Measurements from ENCODE around the gene GM2A. TPM values are rescaled to one million over a fixed set of nuclear protein-coding genes. Genes with fewer than 3 reads are reported as not detected.
A peak's percentile ranks its signal among the peaks of the same experiment; 100 is the strongest.

Gene GM2A
- 25.2 TPM for polyA plus RNA-seq (2013, experiment 1 of 2)
- polyA plus RNA-seq (2013, experiment 2 of 2): 25.0 TPM

DNA sequence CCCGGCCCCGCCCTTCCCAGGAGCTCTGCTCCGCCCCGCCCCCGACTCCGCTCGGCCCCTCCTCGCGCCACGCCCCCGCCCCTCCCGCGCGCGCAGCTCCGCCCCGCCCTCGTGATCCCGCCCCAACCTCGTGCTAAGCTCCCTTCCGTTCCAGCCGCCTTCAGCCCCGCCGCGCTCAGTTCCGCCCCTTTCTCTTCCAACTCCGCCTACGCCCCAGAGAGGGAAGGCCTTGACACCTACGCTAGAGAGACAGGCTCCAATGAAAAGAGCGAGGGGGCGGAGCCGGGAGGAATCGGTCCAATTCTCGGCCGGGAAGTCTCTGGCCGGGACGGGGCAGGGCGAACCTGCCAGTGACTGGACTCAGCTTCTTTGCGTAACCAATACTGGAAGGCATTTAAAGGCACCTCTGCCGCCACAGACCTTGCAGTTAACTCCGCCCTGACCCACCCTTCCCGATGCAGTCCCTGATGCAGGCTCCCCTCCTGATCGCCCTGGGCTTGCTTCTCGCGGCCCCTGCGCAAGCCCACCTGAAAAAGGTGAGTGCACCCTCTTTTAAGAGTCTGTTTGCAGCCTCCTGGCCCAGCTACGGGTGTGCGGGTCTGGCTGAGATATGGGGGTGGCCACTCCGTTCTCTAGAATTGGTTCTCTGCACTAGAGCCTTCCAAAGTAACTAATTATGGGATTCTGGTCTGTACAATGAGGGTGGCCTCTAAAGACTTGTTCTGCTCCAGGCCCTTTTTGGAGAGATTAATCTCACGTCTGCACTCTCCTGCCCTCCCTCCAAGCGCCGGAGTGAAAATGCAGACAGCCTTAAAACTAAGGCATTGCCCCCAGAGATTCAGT is at the start of gene GM2A:
TSS of gene GM2A (plus strand) at position 424 of the 843 bp plus-strand sequence. CDS start at position 456, 32 bp downstream.
- Histone ChIP-seq H3K4me1 (ENCODE audit: control insufficient read depth, insufficient read depth, low read length, poor library complexity, severe bottlenecking) (peaks cover 8% of the 10 kb centered on the region), H3K4me3 (ENCODE audit: extremely low read depth, insufficient read depth, low read length, poor library complexity, severe bottlenecking) (peak within 1 kb of the TSS; percentile 59), H3K27ac (ENCODE audit: low read depth, low read length, severe bottlenecking) (peak within 1 kb of the TSS; percentile 30), H3K9me3 (ENCODE audit: control insufficient read depth, low read length) (no peaks in the 10 kb centered on the region), H3K36me3 (ENCODE audit: control insufficient read depth, insufficient read depth, low read length) (no peaks in the 10 kb centered on the region)
- WGBS, 2 experiments (ENCODE audit: insufficient coverage in 2 of 2): 2% methylated on average over 19 to 33 of the region's 52 CpGs

- H3K4me1 ChIP-seq (ENCODE audit: control insufficient read depth, insufficient read depth, low read length, poor library complexity, severe bottlenecking): peaks cover 10% of the 10 kb centered on the region
- no peaks in the 10 kb centered on the region for H3K36me3 ChIP-seq (ENCODE audit: control insufficient read depth, insufficient read depth, low read length)
- WGBS, 2 experiments (ENCODE audit: insufficient coverage in 2 of 2): no CpG with 5 or more reads among the region's 5 CpGs
- H3K4me3 ChIP-seq (ENCODE audit: extremely low read depth, insufficient read depth, low read length, poor library complexity, severe bottlenecking): no peak overlapping the region
- no peaks in the 10 kb centered on the region for H3K9me3 ChIP-seq (ENCODE audit: control insufficient read depth, low read length)
- H3K27ac ChIP-seq (ENCODE audit: low read depth, low read length, severe bottlenecking): no peak overlapping the region
These were observed 48.9 kb upstream of the GM2A start for GRCh38 chr5:151204051-151204450.

DNA sequence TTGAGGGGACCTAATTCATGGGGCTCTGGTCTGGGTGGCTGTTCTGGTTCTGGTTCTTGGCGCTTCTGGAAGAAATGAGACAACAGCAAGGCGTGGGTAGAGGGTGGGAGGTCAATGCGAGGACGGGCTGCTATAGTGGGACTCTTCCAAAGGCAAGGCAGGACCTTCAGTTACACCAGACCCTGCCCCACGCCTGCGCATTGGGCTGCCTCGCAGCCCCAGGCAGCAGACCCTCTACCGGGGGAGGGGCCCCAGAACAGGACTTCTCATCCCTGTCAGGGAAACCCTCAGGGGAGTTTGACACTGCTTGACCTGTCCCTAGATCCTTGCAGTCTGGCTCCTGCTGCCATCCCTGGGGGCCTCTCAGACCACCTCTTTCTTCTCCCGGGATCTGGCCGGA is 47.6 kb upstream of the GM2A start:
- 86 to 89% methylated on average over 8 to 10 of the region's 10 CpGs for WGBS, 2 experiments (ENCODE audit: insufficient coverage in 2 of 2)
- Histone ChIP-seq H3K4me3 (ENCODE audit: extremely low read depth, insufficient read depth, low read length, poor library complexity, severe bottlenecking) (no peak overlapping the region), H3K36me3 (ENCODE audit: control insufficient read depth, insufficient read depth, low read length) (no peaks in the 10 kb centered on the region), H3K4me1 (ENCODE audit: control insufficient read depth, insufficient read depth, low read length, poor library complexity, severe bottlenecking) (peaks cover 10% of the 10 kb centered on the region), H3K9me3 (ENCODE audit: control insufficient read depth, low read length) (no peaks in the 10 kb centered on the region), H3K27ac (ENCODE audit: low read depth, low read length, severe bottlenecking) (no peak overlapping the region)

DNA sequence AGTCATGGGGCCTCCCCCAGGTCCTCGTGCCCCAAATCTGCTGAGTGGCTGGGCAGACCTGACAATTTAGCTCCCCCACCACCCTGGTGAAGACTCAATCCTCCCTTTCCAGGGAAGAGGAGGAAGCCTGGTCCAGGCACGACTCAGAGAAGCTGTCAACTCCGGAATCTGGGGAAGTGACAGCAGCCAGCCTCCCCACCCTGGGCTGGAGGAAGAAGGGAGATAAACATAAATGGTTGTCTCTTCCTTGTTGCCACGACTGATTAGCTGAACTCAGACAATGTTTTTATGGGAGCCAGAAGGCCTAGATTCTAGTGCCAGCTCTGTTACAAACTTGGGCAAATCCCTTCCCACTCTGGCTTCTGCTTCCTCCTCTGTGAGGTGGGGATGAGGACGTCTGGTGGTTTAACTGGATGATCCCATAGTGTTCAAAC is 44.5 kb upstream of the GM2A start:
- Histone ChIP-seq H3K36me3 (ENCODE audit: control insufficient read depth, insufficient read depth, low read length) (no peaks in the 10 kb centered on the region), H3K27ac (ENCODE audit: low read depth, low read length, severe bottlenecking) (peak overlapping the region; percentile 64), H3K4me1 (ENCODE audit: control insufficient read depth, insufficient read depth, low read length, poor library complexity, severe bottlenecking) (peaks cover 10% of the 10 kb centered on the region), H3K4me3 (ENCODE audit: extremely low read depth, insufficient read depth, low read length, poor library complexity, severe bottlenecking) (no peak overlapping the region), H3K9me3 (ENCODE audit: control insufficient read depth, low read length) (no peaks in the 10 kb centered on the region)
- 10 to 83% methylated on average over 1 to 2 of the region's 5 CpGs for WGBS, 2 experiments (ENCODE audit: insufficient coverage in 2 of 2)

GRCh38 chr5:151212406-151212798 is 40.6 kb upstream of the GM2A start:
- 70 to 81% methylated on average over 3 of the region's 3 CpGs for WGBS, 2 experiments (ENCODE audit: insufficient coverage in 2 of 2)
- Histone ChIP-seq H3K36me3 (ENCODE audit: control insufficient read depth, insufficient read depth, low read length) (no peaks in the 10 kb centered on the region), H3K27ac (ENCODE audit: low read depth, low read length, severe bottlenecking) (no peak overlapping the region), H3K4me3 (ENCODE audit: extremely low read depth, insufficient read depth, low read length, poor library complexity, severe bottlenecking) (no peak overlapping the region), H3K9me3 (ENCODE audit: control insufficient read depth, low read length) (no peaks in the 10 kb centered on the region), H3K4me1 (ENCODE audit: control insufficient read depth, insufficient read depth, low read length, poor library complexity, severe bottlenecking) (peaks cover 16% of the 10 kb centered on the region)

GRCh38 chr5:151213803-151214613 is 39.0 kb upstream of the GM2A start:
- H3K36me3 ChIP-seq (ENCODE audit: control insufficient read depth, insufficient read depth, low read length): no peaks in the 10 kb centered on the region
- no peaks in the 10 kb centered on the region for H3K9me3 ChIP-seq (ENCODE audit: control insufficient read depth, low read length)
- no peak overlapping the region for H3K4me3 ChIP-seq (ENCODE audit: extremely low read depth, insufficient read depth, low read length, poor library complexity, severe bottlenecking)
- peak overlapping the region; percentile 36 for H3K27ac ChIP-seq (ENCODE audit: low read depth, low read length, severe bottlenecking)
- H3K4me1 ChIP-seq (ENCODE audit: control insufficient read depth, insufficient read depth, low read length, poor library complexity, severe bottlenecking): peaks cover 6% of the 10 kb centered on the region
- WGBS, 2 experiments (ENCODE audit: insufficient coverage in 2 of 2): 65 to 73% methylated on average over 4 of the region's 9 CpGs

GRCh38 chr5:151214614-151215545 is 38.1 kb upstream of the GM2A start:
- WGBS, 2 experiments (ENCODE audit: insufficient coverage in 2 of 2): 90 to 95% methylated on average over 7 to 10 of the region's 10 CpGs
- no peak overlapping the region for H3K4me3 ChIP-seq (ENCODE audit: extremely low read depth, insufficient read depth, low read length, poor library complexity, severe bottlenecking)
- H3K27ac ChIP-seq (ENCODE audit: low read depth, low read length, severe bottlenecking): peak overlapping the region; percentile 16
- no peaks in the 10 kb centered on the region for H3K36me3 ChIP-seq (ENCODE audit: control insufficient read depth, insufficient read depth, low read length)
- H3K4me1 ChIP-seq (ENCODE audit: control insufficient read depth, insufficient read depth, low read length, poor library complexity, severe bottlenecking): peaks cover 6% of the 10 kb centered on the region
- no peaks in the 10 kb centered on the region for H3K9me3 ChIP-seq (ENCODE audit: control insufficient read depth, low read length)

DNA sequence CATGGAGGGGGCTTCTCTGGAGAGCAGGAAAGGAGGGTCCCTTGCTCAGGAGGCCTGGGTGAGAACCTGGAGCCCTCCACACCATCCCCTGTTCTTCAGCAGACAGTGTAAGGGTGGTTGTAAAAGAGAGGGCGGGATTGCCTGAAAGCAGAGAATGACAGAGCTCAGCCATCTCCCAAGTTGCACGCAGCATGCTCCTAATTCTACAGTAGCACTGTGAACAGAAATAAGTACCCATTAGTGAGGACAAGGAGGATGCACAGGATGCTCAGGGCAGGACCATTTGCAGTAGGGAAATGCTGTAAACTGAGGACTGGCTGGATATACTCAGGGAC is 37.5 kb upstream of the GM2A start:
- no peaks in the 10 kb centered on the region for H3K9me3 ChIP-seq (ENCODE audit: control insufficient read depth, low read length)
- no peaks in the 10 kb centered on the region for H3K36me3 ChIP-seq (ENCODE audit: control insufficient read depth, insufficient read depth, low read length)
- no CpG with 5 or more reads among the region's 2 CpGs for WGBS, 2 experiments (ENCODE audit: insufficient coverage in 2 of 2)
- H3K27ac ChIP-seq (ENCODE audit: low read depth, low read length, severe bottlenecking): peak overlapping the region; percentile 16
- H3K4me3 ChIP-seq (ENCODE audit: extremely low read depth, insufficient read depth, low read length, poor library complexity, severe bottlenecking): no peak overlapping the region
- H3K4me1 ChIP-seq (ENCODE audit: control insufficient read depth, insufficient read depth, low read length, poor library complexity, severe bottlenecking): peaks cover 6% of the 10 kb centered on the region

DNA sequence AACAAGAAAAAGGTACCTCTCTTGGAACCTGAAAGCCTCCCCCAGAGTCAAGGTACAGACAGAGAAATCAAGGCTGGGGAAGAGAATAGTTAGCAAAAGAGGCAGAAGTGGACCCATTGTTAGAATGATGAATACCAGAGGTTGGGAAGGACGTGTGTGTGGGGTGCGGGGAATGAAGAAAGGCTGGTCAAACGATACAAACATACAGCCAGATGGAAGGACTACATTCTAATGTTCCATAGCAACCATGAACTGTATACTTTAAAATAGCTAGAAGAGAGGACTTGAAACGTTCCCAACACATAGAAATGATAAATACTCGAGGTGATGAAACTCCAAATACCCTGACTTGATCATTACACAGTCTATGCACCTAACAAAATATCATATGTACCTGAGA is 36.2 kb upstream of the GM2A start:
- 80% methylated on average over 1 of the region's 5 CpGs; no CpG with 5 or more reads in 1 of the 2 experiments for WGBS, 2 experiments (ENCODE audit: insufficient coverage in 2 of 2)
- no peaks in the 10 kb centered on the region for H3K9me3 ChIP-seq (ENCODE audit: control insufficient read depth, low read length)
- no peaks in the 10 kb centered on the region for H3K36me3 ChIP-seq (ENCODE audit: control insufficient read depth, insufficient read depth, low read length)
- H3K4me1 ChIP-seq (ENCODE audit: control insufficient read depth, insufficient read depth, low read length, poor library complexity, severe bottlenecking): peaks cover 7% of the 10 kb centered on the region
- H3K4me3 ChIP-seq (ENCODE audit: extremely low read depth, insufficient read depth, low read length, poor library complexity, severe bottlenecking): no peak overlapping the region
- no peak overlapping the region for H3K27ac ChIP-seq (ENCODE audit: low read depth, low read length, severe bottlenecking)

DNA sequence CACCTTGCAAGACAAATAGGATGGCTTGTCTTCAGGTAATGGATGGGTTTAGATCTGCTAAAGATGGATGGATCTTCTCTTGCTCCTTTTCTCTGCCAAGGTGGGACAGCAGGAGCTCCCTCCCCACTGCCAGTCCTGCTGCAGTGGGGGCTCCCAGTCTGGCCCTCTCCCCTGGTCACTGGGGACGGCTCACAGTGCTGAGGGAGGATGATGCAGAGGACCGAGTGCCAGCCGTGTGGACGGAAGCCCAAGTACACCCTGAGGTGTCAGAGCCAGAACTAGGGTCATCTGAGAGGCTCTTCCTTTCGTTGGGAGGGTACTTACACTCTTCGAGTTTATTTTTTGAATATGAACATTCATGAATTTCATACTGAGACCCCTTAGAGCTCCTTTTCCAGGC is 34.8 kb upstream of the GM2A start:
- 86 to 95% methylated on average over 4 to 6 of the region's 6 CpGs for WGBS, 2 experiments (ENCODE audit: insufficient coverage in 2 of 2)
- H3K27ac ChIP-seq (ENCODE audit: low read depth, low read length, severe bottlenecking): no peak overlapping the region
- no peaks in the 10 kb centered on the region for H3K36me3 ChIP-seq (ENCODE audit: control insufficient read depth, insufficient read depth, low read length)

More for the DNA sequence above, 34.8 kb upstream of the GM2A start:
- Histone ChIP-seq H3K4me3 (ENCODE audit: extremely low read depth, insufficient read depth, low read length, poor library complexity, severe bottlenecking) (no peak overlapping the region), H3K9me3 (ENCODE audit: control insufficient read depth, low read length) (no peaks in the 10 kb centered on the region), H3K4me1 (ENCODE audit: control insufficient read depth, insufficient read depth, low read length, poor library complexity, severe bottlenecking) (peaks cover 12% of the 10 kb centered on the region)

Data from mesodermal cell (in vitro differentiated cells).